Measurements from ENCODE around the gene SPTBN1. TPM values are rescaled to one million over a fixed set of nuclear protein-coding genes. Genes with fewer than 3 reads are reported as not detected.
A peak's percentile ranks its signal among the peaks of the same experiment; 100 is the strongest.

The SPTBN1 gene
- total and polyA plus RNA-seq, 5 experiments from 2014 or later: 15.9 to 190 (median 80.4) TPM

DNA sequence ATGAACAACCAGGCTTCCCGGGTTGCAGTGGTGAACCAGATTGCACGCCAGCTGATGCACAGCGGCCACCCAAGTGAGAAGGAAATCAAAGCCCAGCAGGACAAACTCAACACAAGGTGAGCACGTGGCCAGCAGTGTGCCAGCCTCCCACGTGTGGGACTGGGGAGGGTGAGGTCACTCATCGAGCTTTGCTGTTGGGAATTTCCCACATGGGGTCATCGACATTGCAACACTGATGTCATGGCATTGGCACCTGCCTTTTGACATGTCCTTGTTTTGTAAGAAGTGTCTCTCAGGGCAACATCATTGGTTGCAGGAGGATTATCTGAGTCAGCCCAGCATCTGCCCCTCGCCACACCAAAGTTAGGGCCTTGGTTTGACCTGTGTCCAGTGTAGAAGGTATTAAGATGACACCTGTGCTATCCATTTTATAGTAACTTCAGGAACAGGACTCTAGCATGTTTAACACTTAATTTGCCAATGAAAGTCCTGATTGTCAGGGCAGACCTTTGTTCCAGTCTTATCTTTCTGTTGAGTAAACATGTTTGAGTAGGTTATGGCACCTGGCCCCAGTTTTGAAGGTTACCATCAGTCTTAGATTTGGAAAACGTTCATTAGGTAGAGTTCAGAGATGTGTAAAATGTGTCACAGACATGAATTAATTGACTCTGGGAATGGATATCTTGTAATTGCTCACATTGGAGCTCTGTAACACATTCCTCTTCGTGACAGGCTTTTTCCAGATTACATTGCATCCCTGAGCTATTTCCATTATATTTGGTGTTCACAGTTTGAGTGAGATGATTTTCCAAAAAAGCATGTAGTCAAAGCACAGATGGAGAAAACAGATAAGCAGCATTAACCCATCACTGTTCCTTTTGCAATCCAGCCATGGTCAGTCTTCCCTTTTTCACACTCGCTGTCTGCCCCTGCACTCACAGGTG lies 174.1 kb downstream of the SPTBN1 start:
- H3K36me3 Mint-ChIP-seq: peaks cover 14 to 99% (median 37%) of the 10 kb centered on the region in 3 donors
- no peaks in the 10 kb centered on the region for H3K27me3 Mint-ChIP-seq
- H3K4me3 Mint-ChIP-seq: no peak overlapping the region
- H3K4me1 Mint-ChIP-seq: peaks cover 23 to 30% (median 26%) of the 10 kb centered on the region in 4 donors
- H3K9me3 Mint-ChIP-seq: no peaks in the 10 kb centered on the region
- POLR2A ChIA-PET: no interaction called here
- peak overlapping the region in 4 of 10 donors; percentile 43 to 69 (median 60) for H3K27ac Mint-ChIP-seq
- DNase-seq (no peak), ATAC-seq (no peak)

- Mint-ChIP-seq H3K27ac (peak overlapping the region in 6 of 10 donors; percentile 43 to 82 (median 65)), H3K4me1 (peaks cover 28 to 35% (median 31%) of the 10 kb centered on the region in 4 donors), H3K36me3 (peaks cover 15 to 99% (median 35%) of the 10 kb centered on the region in 3 donors), H3K27me3 (no peaks in the 10 kb centered on the region), H3K4me3 (no peak overlapping the region), H3K9me3 (no peaks in the 10 kb centered on the region)
- DNase-seq: no peak
- no peak for ATAC-seq
- POLR2A ChIA-PET: no interaction called here
These were observed 174.9 kb downstream of the SPTBN1 start for GRCh38 chr2:54630858-54631497.

GRCh38 chr2:54631755-54632154 lies 175.6 kb downstream of the SPTBN1 start:
- ATAC-seq (no peak), DNase-seq (no peak)
- Mint-ChIP-seq H3K4me1 (peaks cover 31 to 35% (median 33%) of the 10 kb centered on the region in 4 donors), H3K36me3 (peaks cover 15 to 96% (median 31%) of the 10 kb centered on the region in 3 donors), H3K9me3 (no peaks in the 10 kb centered on the region), H3K4me3 (no peak overlapping the region), H3K27ac (peak overlapping the region in 7 of 10 donors; percentile 14 to 55 (median 43)), H3K27me3 (no peaks in the 10 kb centered on the region)
- POLR2A ChIA-PET: interaction anchor here (0.7 kb wide), 2 partner anchors 15 to 378 kb away, joined by 3 read pairs; no protein-coding TSS in a partner anchor

GRCh38 chr2:54632733-54633692 lies 176.9 kb downstream of the SPTBN1 start:
- Mint-ChIP-seq H3K36me3 (peaks cover 15 to 95% (median 28%) of the 10 kb centered on the region in 3 donors), H3K4me1 (peaks cover 30 to 35% (median 34%) of the 10 kb centered on the region in 4 donors), H3K4me3 (peak overlapping the region in 2 of 10 donors; percentile 42 to 49), H3K27me3 (no peaks in the 10 kb centered on the region), H3K27ac (peak overlapping the region; percentile 55 to 86 (median 68)), H3K9me3 (no peaks in the 10 kb centered on the region)
- DNase-seq: no peak
- POLR2A ChIA-PET: no interaction called here
- ATAC-seq: no peak

GRCh38 chr2:54634021-54634420 lies 177.9 kb downstream of the SPTBN1 start:
- H3K4me3 Mint-ChIP-seq: peak overlapping the region in 4 of 10 donors; percentile 30 to 57 (median 48)
- H3K27ac Mint-ChIP-seq: peak overlapping the region; percentile 80 to 94 (median 88)
- H3K27me3 Mint-ChIP-seq: no peaks in the 10 kb centered on the region
- no peaks in the 10 kb centered on the region for H3K9me3 Mint-ChIP-seq
- H3K4me1 Mint-ChIP-seq: peaks cover 28 to 41% (median 39%) of the 10 kb centered on the region in 4 donors
- peaks cover 10 to 95% (median 27%) of the 10 kb centered on the region in 3 donors for H3K36me3 Mint-ChIP-seq
- DNase-seq (no peak), ATAC-seq (no peak)
- POLR2A ChIA-PET: interaction anchor here (1.4 kb wide), 1 partner anchor 75 kb away, joined by 3 read pairs; no protein-coding TSS in a partner anchor

DNA sequence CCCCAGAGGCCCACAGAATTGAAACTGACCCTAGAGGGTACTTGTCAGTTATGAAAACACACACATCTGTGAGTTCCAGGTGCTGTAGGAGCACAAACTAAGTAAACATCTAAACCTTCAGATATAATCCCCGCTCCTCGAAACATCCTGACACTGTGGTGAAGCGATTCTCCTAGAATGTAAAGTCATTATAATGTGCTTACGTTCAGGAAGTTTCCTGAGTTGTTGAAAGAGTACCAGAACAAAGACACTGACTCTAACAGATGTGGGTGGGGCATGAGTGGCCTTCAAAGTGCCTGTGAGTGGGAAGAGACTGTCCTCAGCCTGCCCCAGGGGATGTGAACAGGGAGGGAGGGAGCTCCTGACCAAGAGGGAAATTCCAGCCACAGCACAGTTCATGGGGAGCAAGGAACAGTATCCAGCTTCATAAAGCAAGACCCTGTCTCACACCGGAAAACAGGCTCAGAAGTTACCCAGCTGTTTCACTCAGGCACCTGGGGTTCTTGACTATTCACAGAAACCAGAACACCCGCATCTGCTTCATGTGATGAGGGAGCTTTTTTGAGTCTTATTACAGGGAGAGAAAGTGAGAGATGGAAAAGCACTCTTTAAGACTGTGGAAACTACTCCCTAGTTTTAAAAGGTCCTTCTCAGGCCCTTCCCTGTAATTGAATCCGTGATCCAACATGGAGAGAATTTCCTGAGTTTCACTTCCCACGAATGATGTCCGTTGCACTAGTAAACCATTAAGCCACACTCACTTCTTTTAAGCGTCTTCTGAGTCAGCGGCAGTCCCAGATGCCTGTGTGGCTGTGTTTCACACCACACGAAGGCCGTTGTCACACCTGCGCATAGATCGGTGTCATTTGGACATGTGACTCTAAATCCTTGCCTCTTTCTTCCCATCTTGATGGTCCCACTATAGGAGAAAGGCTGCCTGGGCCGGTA lies 178.7 kb downstream of the SPTBN1 start:
- DNase-seq: peak in 5 of 10 donors; percentile 18 to 41 (median 25)
- peak overlapping the region in 9 of 10 donors; percentile 23 to 64 (median 52) for H3K4me3 Mint-ChIP-seq
- H3K9me3 Mint-ChIP-seq: no peaks in the 10 kb centered on the region
- H3K27me3 Mint-ChIP-seq: no peaks in the 10 kb centered on the region
- H3K4me1 Mint-ChIP-seq: peaks cover 30 to 45% (median 44%) of the 10 kb centered on the region in 4 donors
- POLR2A ChIA-PET: interaction anchor here (1.4 kb wide), 1 partner anchor 76 kb away, joined by 3 read pairs; no protein-coding TSS in a partner anchor
- peak overlapping the region; percentile 80 to 94 (median 88) for H3K27ac Mint-ChIP-seq
- peak; percentile 63 to 88 for ATAC-seq
- H3K36me3 Mint-ChIP-seq: peaks cover 10 to 93% (median 27%) of the 10 kb centered on the region in 3 donors

DNA sequence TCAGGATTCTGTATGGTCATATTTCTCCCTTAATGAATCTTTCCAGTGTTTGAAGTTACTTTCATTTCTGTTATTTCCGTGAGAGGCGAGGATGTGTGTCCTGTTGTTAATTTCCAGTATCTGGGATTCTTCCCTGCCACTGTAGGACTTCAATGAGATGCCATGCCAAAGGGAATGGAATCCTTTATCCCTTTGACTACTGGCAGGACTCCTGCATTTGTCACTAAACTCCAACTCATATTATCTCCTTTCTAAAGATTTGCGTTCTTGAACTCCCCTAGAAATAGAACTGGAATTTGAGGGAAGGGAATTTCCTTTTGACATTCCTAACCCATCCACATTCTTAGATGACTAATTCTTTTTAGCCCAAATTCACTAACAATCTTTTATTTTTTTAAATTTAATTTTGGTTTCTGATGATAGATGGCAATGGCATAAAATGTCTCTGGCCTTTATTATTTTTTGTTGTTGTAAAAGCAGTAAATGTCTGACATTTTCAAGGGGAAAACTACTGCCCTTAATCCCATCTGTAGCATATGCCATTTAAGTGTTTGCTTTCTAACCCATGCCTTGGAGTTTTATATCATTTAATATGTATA lies 179.5 kb downstream of the SPTBN1 start:
- ATAC-seq (no peak), DNase-seq (no peak)
- POLR2A ChIA-PET: no interaction called here
- Mint-ChIP-seq H3K36me3 (peaks cover 10 to 93% (median 22%) of the 10 kb centered on the region in 3 donors), H3K4me1 (peaks cover 30 to 51% (median 46%) of the 10 kb centered on the region in 4 donors), H3K27me3 (no peaks in the 10 kb centered on the region), H3K9me3 (no peaks in the 10 kb centered on the region), H3K27ac (peak overlapping the region in 7 of 10 donors; percentile 80 to 94 (median 86)), H3K4me3 (no peak overlapping the region)

DNA sequence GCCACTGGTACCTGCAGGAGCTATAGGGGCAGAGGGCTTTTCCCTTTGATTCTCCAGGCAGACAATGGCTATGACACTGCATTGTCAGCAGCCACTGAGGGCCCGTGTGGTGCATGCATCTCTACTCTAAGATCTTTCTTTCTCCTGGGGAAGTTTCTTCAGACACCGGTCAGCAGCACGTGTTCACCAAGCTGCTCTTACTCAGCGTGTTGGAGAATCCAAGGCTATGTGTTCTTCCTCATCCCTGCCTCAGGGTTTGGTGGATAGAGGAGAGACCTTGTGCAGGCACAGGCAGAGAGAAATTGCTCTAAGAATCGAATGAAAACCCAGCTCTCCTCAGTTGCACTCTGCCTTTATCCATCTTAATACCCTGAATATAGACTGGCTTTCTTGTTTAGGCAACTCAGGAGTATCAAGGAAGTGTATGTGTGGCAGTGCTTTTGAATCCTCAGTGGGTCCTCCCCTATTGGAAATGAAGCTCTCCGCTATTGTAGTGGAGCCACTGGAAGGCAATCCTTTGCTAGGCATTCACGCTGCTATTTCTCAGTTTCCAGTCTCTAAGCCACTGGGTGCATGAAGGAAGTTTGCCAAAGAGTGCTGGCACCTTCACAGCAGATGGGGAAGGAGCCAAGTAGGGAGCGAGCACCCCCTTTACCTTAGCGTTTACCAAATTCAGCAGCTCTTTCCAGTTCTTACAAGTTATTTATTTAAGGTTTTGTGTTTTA lies 180.4 kb downstream of the SPTBN1 start:
- DNase-seq: no peak
- peaks cover 10 to 93% (median 22%) of the 10 kb centered on the region in 3 donors for H3K36me3 Mint-ChIP-seq
- no peak overlapping the region for H3K4me3 Mint-ChIP-seq
- no peaks in the 10 kb centered on the region for H3K9me3 Mint-ChIP-seq
- no peaks in the 10 kb centered on the region for H3K27me3 Mint-ChIP-seq
- H3K4me1 Mint-ChIP-seq: peaks cover 26 to 51% (median 46%) of the 10 kb centered on the region in 4 donors
- POLR2A ChIA-PET: no interaction called here
- no peak for ATAC-seq
- peak overlapping the region in 4 of 10 donors; percentile 7 to 43 (median 10) for H3K27ac Mint-ChIP-seq

DNA sequence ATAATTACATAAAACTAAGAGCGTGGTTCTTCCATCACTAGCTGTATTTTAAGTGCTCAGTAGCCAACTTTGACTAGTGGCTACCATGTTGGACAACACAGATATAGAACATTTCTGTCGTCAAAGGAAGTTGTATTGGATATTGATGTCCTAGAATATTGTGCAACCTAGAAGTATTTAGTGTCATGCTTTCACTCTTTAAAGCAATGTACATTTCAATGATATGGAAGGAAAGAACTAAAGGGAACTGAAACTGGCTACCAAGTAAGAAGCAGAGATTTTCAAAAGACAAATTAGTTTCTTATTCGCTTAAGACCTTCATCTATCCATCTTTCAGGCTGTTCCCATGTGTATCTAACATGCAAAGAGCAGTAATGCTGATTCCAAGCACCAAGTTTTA lies 182.0 kb downstream of the SPTBN1 start:
- POLR2A ChIA-PET: no interaction called here
- Mint-ChIP-seq H3K27me3 (no peaks in the 10 kb centered on the region), H3K4me3 (no peak overlapping the region), H3K9me3 (no peaks in the 10 kb centered on the region), H3K36me3 (peaks cover 10 to 93% (median 12%) of the 10 kb centered on the region in 3 donors), H3K27ac (peak overlapping the region in 3 of 10 donors; percentile 11 to 34 (median 12)), H3K4me1 (peaks cover 25 to 46% (median 43%) of the 10 kb centered on the region in 4 donors)
- DNase-seq (no peak), ATAC-seq (no peak)

- H3K9me3 Mint-ChIP-seq: no peaks in the 10 kb centered on the region
- DNase-seq (no peak), ATAC-seq (no peak)
- peak overlapping the region in 9 of 10 donors; percentile 12 to 83 (median 49) for H3K27ac Mint-ChIP-seq
- peaks cover 10 to 93% (median 14%) of the 10 kb centered on the region in 3 donors for H3K36me3 Mint-ChIP-seq
- no peak overlapping the region for H3K4me3 Mint-ChIP-seq
- no peaks in the 10 kb centered on the region for H3K27me3 Mint-ChIP-seq
- POLR2A ChIA-PET: interaction anchor here (0.7 kb wide), 1 partner anchor 28 kb away, joined by 3 read pairs; no protein-coding TSS in a partner anchor
- peaks cover 24 to 40% (median 38%) of the 10 kb centered on the region in 4 donors for H3K4me1 Mint-ChIP-seq
These were observed 182.7 kb downstream of the SPTBN1 start for GRCh38 chr2:54638774-54639187.
